Loucy (cell line): ENCODE data around the gene MYO1D.

Experiments used
- H2AFZ ChIP-seq: fragments of 200-600 bp; sonication (generic); 2 replicates; pipeline ENCODE4 v1.6.0; 2016; ENCODE audit warnings: antibody characterized with exemption, mild to moderate bottlenecking, low read length, moderate library complexity
- H3F3A ChIP-seq: fragments of 200-600 bp; 2 replicates; pipeline ENCODE4 v1.6.0; 2016; ENCODE audit warnings: antibody characterized with exemption, low read depth, mild to moderate bottlenecking
- H3K27me3 ChIP-seq: fragments of 200-600 bp; sonication (generic); 2 replicates; pipeline ENCODE4 v1.6.1; 2014; ENCODE audit warnings: low read length, mild to moderate bottlenecking; ENCODE audit not compliant: insufficient read depth, poor library complexity, severe bottlenecking
- H3K36me3 ChIP-seq: fragments of 200-600 bp; sonication (generic); 2 replicates; pipeline ENCODE4 v1.6.1; 2016; ENCODE audit warnings: low read length; ENCODE audit not compliant: insufficient read depth
- H3K4me1 ChIP-seq: fragments of 200-600 bp; sonication (generic); 2 replicates; pipeline ENCODE4 v1.5.1; 2014; ENCODE audit warnings: low read length, mild to moderate bottlenecking; ENCODE audit not compliant: insufficient read depth, poor library complexity, severe bottlenecking
- H3K4me2 ChIP-seq: fragments of 200-600 bp; sonication (generic); 2 replicates; pipeline ENCODE4 v1.6.0; 2014; ENCODE audit warnings: antibody characterized with exemption, low read length, low read depth, mild to moderate bottlenecking; ENCODE audit not compliant: poor library complexity, severe bottlenecking
- H3K4me3 ChIP-seq: fragments of 200-600 bp; sonication (generic); 2 replicates; pipeline ENCODE4 v1.5.1; 2014; ENCODE audit warnings: low read length, mild to moderate bottlenecking, mixed read lengths; ENCODE audit not compliant: poor library complexity, severe bottlenecking
- H3K79me2 ChIP-seq: fragments of 200-600 bp; sonication (generic); 2 replicates; pipeline ENCODE4 v1.6.1; 2014; ENCODE audit warnings: low read length; ENCODE audit not compliant: insufficient read depth
- H3K9ac ChIP-seq: fragments of 200-600 bp; sonication (generic); 2 replicates; pipeline ENCODE4 v1.6.0; 2014; ENCODE audit warnings: mild to moderate bottlenecking, low read depth, low read length, moderate library complexity; ENCODE audit not compliant: poor library complexity, severe bottlenecking
- H3K9me2 ChIP-seq: fragments of 200-600 bp; sonication (generic); replicated peaks from 2 replicates; pipeline ENCODE4 v1.6.1; 2016; ENCODE audit warnings: low read depth, low read length, mixed read lengths
- H3K9me3 ChIP-seq: fragments of 200-600 bp; sonication (generic); 2 replicates; pipeline ENCODE4 v1.6.1; 2014; ENCODE audit warnings: mild to moderate bottlenecking, antibody characterized with exemption, low read length, low read depth; ENCODE audit not compliant: insufficient read depth
- H4K20me1 ChIP-seq: fragments of 200-600 bp; sonication (generic); 2 replicates; pipeline ENCODE4 v1.6.0; 2014; ENCODE audit warnings: antibody characterized with exemption, low read length, mild to moderate bottlenecking; ENCODE audit not compliant: insufficient read depth, poor library complexity, severe bottlenecking
- CTCF ChIP-seq: fragments of 200-600 bp; sonication (generic); conservative IDR thresholded peaks from 2 replicates; pipeline ENCODE4 v1.5.1; 2014; ENCODE audit warnings: mild to moderate bottlenecking, antibody characterized with exemption, low read length
- EZH2phosphoT487 ChIP-seq: fragments of 200-600 bp; IDR thresholded peaks from 2 replicates; pipeline ENCODE4 v1.6.1; 2018; ENCODE audit warnings: antibody characterized with exemption, mild to moderate bottlenecking, moderate library complexity, borderline replicate concordance

Gene MYO1D

GRCh38 chr17:32508926-32509325 is 368.0 kb downstream of the MYO1D start:
- Histone ChIP-seq H3K4me2 (no peak overlapping the region), H3K36me3 (no peaks in the 10 kb centered on the region), H3K27me3 (no peaks in the 10 kb centered on the region), H3K79me2 (no peaks in the 10 kb centered on the region), H2AFZ (no peak overlapping the region), H3F3A (no peaks in the 10 kb centered on the region), H3K9me2 (no peaks in the 10 kb centered on the region), H3K9me3 (no peaks in the 10 kb centered on the region), H3K4me3 (no peak overlapping the region), H3K9ac (no peak overlapping the region), H4K20me1 (no peaks in the 10 kb centered on the region), H3K4me1 (peaks cover 3% of the 10 kb centered on the region)
- no peak for TF ChIP-seq CTCF
- no peak for TF ChIP-seq EZH2phosphoT487

- Histone ChIP-seq H3K27me3 (no peaks in the 10 kb centered on the region), H3K4me2 (no peak overlapping the region), H3K4me3 (no peak overlapping the region), H3K9me3 (no peaks in the 10 kb centered on the region), H2AFZ (peak overlapping the region; percentile 67; the same call in 1 of the 2 replicates), H3F3A (no peaks in the 10 kb centered on the region), H4K20me1 (no peaks in the 10 kb centered on the region), H3K79me2 (no peaks in the 10 kb centered on the region), H3K9me2 (no peaks in the 10 kb centered on the region), H3K36me3 (no peaks in the 10 kb centered on the region), H3K4me1 (peaks cover 14% of the 10 kb centered on the region), H3K9ac (no peak overlapping the region)
- TF ChIP-seq EZH2phosphoT487 (no peak), CTCF (no peak)
These were observed 372.5 kb downstream of the MYO1D start for GRCh38 chr17:32504166-32504990.

- Histone ChIP-seq H3K9me2 (no peaks in the 10 kb centered on the region), H3K27me3 (no peaks in the 10 kb centered on the region), H3F3A (no peaks in the 10 kb centered on the region), H3K36me3 (no peaks in the 10 kb centered on the region), H4K20me1 (no peaks in the 10 kb centered on the region), H3K4me1 (peaks cover 14% of the 10 kb centered on the region), H2AFZ (peak overlapping the region; percentile 67; the same call in 1 of the 2 replicates), H3K9me3 (no peaks in the 10 kb centered on the region), H3K4me2 (peak overlapping the region; percentile 33), H3K4me3 (no peak overlapping the region), H3K79me2 (no peaks in the 10 kb centered on the region), H3K9ac (no peak overlapping the region)
- TF ChIP-seq CTCF = no peak
These were observed 373.4 kb downstream of the MYO1D start for GRCh38 chr17:32503251-32504165.
